GM12878 (cell line): ENCODE data around the gene CDC42EP3. TPM values are rescaled to one million over a fixed set of nuclear protein-coding genes. Genes with fewer than 3 reads are reported as not detected.

Source experiments
- ATAC-seq: fragments of 200-7000 bp; cut with Tn5 transposase; 3 replicates; pipeline ENCODE4 v1.9.1; 2020; ENCODE audit warnings: mild to moderate bottlenecking, moderate library complexity
- BruUV-seq: library from RNA; stranded (reverse); fragments of 400-500 nt; replicated peaks from 2 replicates; lab custom pipeline; 2021; lab: Mats Ljungman, UMichigan
- CTCF ChIA-PET: fragments of 300-600 bp; sonication (Branson Sonifier 250); formaldehyde crosslinking; extraction: SDS; loops from one replicate; lab custom pipeline; 2021; ENCODE audit warnings: inconsistent platforms; lab: Yijun Ruan, JAX
- POLR2A ChIA-PET: fragments of 350-600 bp; formaldehyde crosslinking; extraction: SDS; loops from one replicate; lab custom pipeline; 2021; ENCODE audit warnings: inconsistent platforms; lab: Charles Lee
- RAD21 ChIA-PET: fragments of 300-600 bp; sonication (Branson Sonifier 250); formaldehyde crosslinking; loops from one replicate; lab custom pipeline; 2023; ENCODE audit warnings: antibody characterized with exemption; ENCODE audit not compliant: unreplicated experiment; lab: Charles Lee
- SMC1A ChIA-PET: fragments of 300-600 bp; sonication (Branson Sonifier 250); formaldehyde crosslinking; loops from one replicate; lab custom pipeline; 2023; ENCODE audit not compliant: unreplicated experiment, uncharacterized antibody; lab: Charles Lee
- DNase-seq: peaks from one replicate; pipeline ENCODE4 v3.0.0-alpha.2; 2011; ENCODE audit warnings: low read depth, low spot score
- FAIRE-seq: peaks from 3 replicates; lab custom pipeline; 2011; peaks lifted over from hg19 to GRCh38; lab: Jason Lieb, UNC
- H2AFZ ChIP-seq: 2 replicates; pipeline ENCODE4 v1.6.0; 2011; ENCODE audit warnings: low read depth, low read length, control low read depth; ENCODE audit not compliant: control insufficient read depth
- H3K27ac ChIP-seq: 2 replicates; pipeline ENCODE4 v1.5.1; 2011; ENCODE audit warnings: control low read depth; ENCODE audit not compliant: control insufficient read depth, insufficient read depth
- H3K27me3 ChIP-seq, 2 experiments: replicated peaks in 1 of 2; 2 replicates each; pipeline versions ENCODE4 v1.6.0 to v1.6.1; 2011; ENCODE audit warnings: low read length in 1 of 2; ENCODE audit not compliant: control insufficient read depth in 2 of 2, insufficient read depth in 2 of 2
- H3K36me3 ChIP-seq, 2 experiments: 2 replicates each; pipeline ENCODE4 v1.5.1; 2011; ENCODE audit warnings: low read length in 1 of 2; ENCODE audit not compliant: control insufficient read depth in 2 of 2, insufficient read depth in 2 of 2
- H3K4me1 ChIP-seq: 2 replicates; pipeline ENCODE4 v1.6.1; 2011; ENCODE audit warnings: mild to moderate bottlenecking, low read length, moderate library complexity, mixed read lengths; ENCODE audit not compliant: control insufficient read depth, insufficient read depth
- H3K4me2 ChIP-seq: 2 replicates; pipeline ENCODE4 v1.6.0; 2011; ENCODE audit warnings: control low read depth; ENCODE audit not compliant: control insufficient read depth, insufficient read depth
- H3K4me3 ChIP-seq: fragments of 200-600 bp; sonication (generic); 2 replicates; pipeline ENCODE4 v1.5.1; 2016
- H3K79me2 ChIP-seq: 2 replicates; pipeline ENCODE4 v1.6.0; 2011; ENCODE audit warnings: low read length; ENCODE audit not compliant: control insufficient read depth, insufficient read depth
- H3K9ac ChIP-seq: 2 replicates; pipeline ENCODE4 v1.8.0; 2011; ENCODE audit warnings: low read length, control low read depth, mixed read lengths; ENCODE audit not compliant: control insufficient read depth, insufficient read depth
- H3K9me3 ChIP-seq: replicated peaks from 3 replicates; pipeline ENCODE4 v1.5.1; 2011; ENCODE audit warnings: mild to moderate bottlenecking, low read length; ENCODE audit not compliant: control insufficient read depth, insufficient read depth
- H4K20me1 ChIP-seq: 2 replicates; pipeline ENCODE4 v1.6.0; 2011; ENCODE audit not compliant: control insufficient read depth, insufficient read depth
- ATF7 ChIP-seq: fragments of 450-650 bp; IDR thresholded peaks from 2 replicates; pipeline ENCODE4 v1.6.1; 2016; ENCODE audit warnings: low read depth, mild to moderate bottlenecking
- FOXM1 ChIP-seq: IDR thresholded peaks from 2 replicates; pipeline ENCODE4 v1.6.1; 2012; ENCODE audit warnings: low read depth, mild to moderate bottlenecking, inconsistent platforms, low read length, moderate library complexity
- HCFC1 ChIP-seq: fragments of 150-350 bp; IDR thresholded peaks from 2 replicates; pipeline ENCODE4 v1.6.1; 2014; ENCODE audit warnings: low read length
- MEF2A ChIP-seq: IDR thresholded peaks from 2 replicates; pipeline ENCODE4 v1.6.1; 2011; ENCODE audit warnings: low read depth, mild to moderate bottlenecking, low read length, moderate library complexity; ENCODE audit not compliant: insufficient read depth
- MLLT1 ChIP-seq: fragments of 450-650 bp; IDR thresholded peaks from 2 replicates; pipeline ENCODE4 v1.6.1; 2016; ENCODE audit warnings: mild to moderate bottlenecking
- MTA2 ChIP-seq: fragments of 450-650 bp; IDR thresholded peaks from 2 replicates; pipeline ENCODE4 v1.6.1; 2016; ENCODE audit warnings: low read depth, mild to moderate bottlenecking, moderate library complexity
- MYB ChIP-seq: fragments of 150-350 bp; IDR thresholded peaks from 2 replicates; pipeline ENCODE4 v1.6.1; 2014; ENCODE audit warnings: mild to moderate bottlenecking, low read depth, low read length, borderline replicate concordance
- PAX8 ChIP-seq: fragments of 450-650 bp; IDR thresholded peaks from 2 replicates; pipeline ENCODE4 v1.6.1; 2017; ENCODE audit warnings: mild to moderate bottlenecking, moderate library complexity
- RELA ChIP-seq: fragments of 450-650 bp; IDR thresholded peaks from 2 replicates; pipeline ENCODE4 v1.8.0; 2014; ENCODE audit warnings: borderline replicate concordance; ENCODE audit not compliant: partially characterized antibody
- SIN3A ChIP-seq: IDR thresholded peaks from 2 replicates; pipeline ENCODE4 v1.6.1; 2012; ENCODE audit warnings: low read depth, low read length, improper control_type of control experiment
- SMAD5 ChIP-seq: IDR thresholded peaks from 2 replicates; pipeline ENCODE4 v1.6.1; 2016; ENCODE audit warnings: antibody characterized with exemption, low read depth
- SPI1 ChIP-seq: IDR thresholded peaks from 2 replicates; pipeline ENCODE4 v1.6.1; 2011; ENCODE audit warnings: low read depth, mild to moderate bottlenecking, low read length, moderate library complexity, borderline replicate concordance; ENCODE audit not compliant: insufficient read depth
- STAT1 ChIP-seq: fragments of 450-650 bp; conservative IDR thresholded peaks from 2 replicates; pipeline ENCODE4 v1.6.1; 2014; ENCODE audit warnings: antibody characterized with exemption, mild to moderate bottlenecking
- TCF3 ChIP-seq: IDR thresholded peaks from 2 replicates; pipeline ENCODE4 v1.6.1; 2012; ENCODE audit warnings: low read depth, mild to moderate bottlenecking, low read length, borderline replicate concordance; ENCODE audit not compliant: insufficient read depth
- TCF7 ChIP-seq: IDR thresholded peaks from 2 replicates; pipeline ENCODE4 v1.6.1; 2014; ENCODE audit warnings: antibody characterized with exemption, borderline replicate concordance
- ZNF622 ChIP-seq: fragments of 450-650 bp; IDR thresholded peaks from 2 replicates; pipeline ENCODE4 v1.6.1; 2017; ENCODE audit warnings: mild to moderate bottlenecking, inconsistent platforms
- WGBS: methylation state at CpG from one replicate; pipeline ENCODE4 v1.1.6; 2016; ENCODE audit warnings: low lambda C conversion rate; ENCODE audit not compliant: insufficient replicate concordance, insufficient coverage; ENCODE audit errors: missing lambda C conversion rate; 5-methylcytosine and 5-hydroxymethylcytosine counted together
- in situ Hi-C: fragments of 300-500 bp; cut with MboI; formaldehyde crosslinking; loops from 9 replicates; pipeline ENCODE4 v1.14.3; 2018; ENCODE audit warnings: mixed read lengths
- intact Hi-C: fragments of 100-400 bp; cut with micrococcal nuclease; formaldehyde crosslinking; loops from one replicate; pipeline ENCODE4 v1.14.2; 2022; ENCODE audit not compliant: unreplicated experiment
- polyA plus RNA-seq, 11 experiments: library from polyadenylated mRNA; depleted of rRNA in 4 of 11; unstranded in 6 of 11; stranded (reverse) in 5 of 11; fragments of >200 nt; fragmentation: Nextera tagmentation in 4 of 11; fragmentation: Illumina TruSeq in 1 of 11; extraction: Ambion mirVana in 4 of 11; extraction: Trizol in 1 of 11; gene quantifications; 1 replicate in 1 of 11; 2 replicates in 10 of 11; pipeline versions ENCODE4 v1.2.1 to v1.2.3, GENCODE V29; 2011 to 2016; ENCODE audit warnings: inconsistent platforms in 2 of 11, missing spikeins in 2 of 11, low read depth in 1 of 11
- total RNA-seq, 4 experiments: library from RNA; depleted of rRNA in 3 of 4; stranded (reverse); fragments of >200 nt in 3 of 4; fragmentation: Illumina TruSeq in 1 of 4; extraction: Trizol in 1 of 4; gene quantifications; 2 replicates each; pipeline versions ENCODE4 v1.2.1 to v1.2.3, GENCODE V29; 2013 to 2021

CDC42EP3 gene
- total and polyA plus RNA-seq, 10 of the 15 experiments (the other 5 are each of a cell fraction or from before 2014, with no cell fraction given) = 11.8 to 86.9 (median 52.9) TPM

GRCh38 chr2:37708146-37708545, 36.7 kb upstream of the CDC42EP3 start:
- no peak for DNase-seq
- H4K20me1 ChIP-seq = no peaks in the 10 kb centered on the region
- ChIA-PET POLR2A (no interaction called here), RAD21 (no interaction called here)
- H3K79me2 ChIP-seq = no peaks in the 10 kb centered on the region
- H3K36me3 ChIP-seq = no peaks in the 10 kb centered on the region
- no peaks in the 10 kb centered on the region for H3K27me3 ChIP-seq
- no peak overlapping the region for H3K9ac ChIP-seq
- BruUV-seq = no TSS peak
- no peak for FAIRE-seq
- no peak for ATAC-seq
- peaks cover 21% of the 10 kb centered on the region for H3K4me1 ChIP-seq
- no peak for TF ChIP-seq TCF7
- no peak for TF ChIP-seq SPI1
- TF ChIP-seq MYB = no peak
- no peak for TF ChIP-seq MEF2A
- TF ChIP-seq PAX8 = no peak
- TF ChIP-seq MTA2 = no peak
- no peak for TF ChIP-seq RELA
- TF ChIP-seq TCF3 = no peak
- no peak for TF ChIP-seq SMAD5
- no peak for TF ChIP-seq FOXM1
- TF ChIP-seq MLLT1 = no peak
- TF ChIP-seq SIN3A = no peak
- TF ChIP-seq STAT1 = no peak
- TF ChIP-seq HCFC1 = no peak
- TF ChIP-seq ZNF622 = no peak
- no peak for TF ChIP-seq ATF7
- TF ChIP-seq, all 136 proteins: peak for 0
- SMC1A ChIA-PET = interaction anchor here (2.0 kb wide), 1 partner anchor 125 kb away, joined by 4 read pairs; no protein-coding TSS in a partner anchor
- in situ Hi-C loops = no loop called here
- no peak overlapping the region for H2AFZ ChIP-seq
- no peak overlapping the region for H3K4me2 ChIP-seq
- intact Hi-C loops = no loop called here
- no peak overlapping the region for H3K4me3 ChIP-seq
- 25% methylated on average over 2 of the region's 2 CpGs for WGBS
- no peaks in the 10 kb centered on the region for H3K9me3 ChIP-seq
- CTCF ChIA-PET = interaction anchor here (1.6 kb wide), 1 partner anchor 11 kb away, joined by 4 read pairs; no protein-coding TSS in a partner anchor
- H3K27ac ChIP-seq = no peak overlapping the region
